ENCODE data around the gene SLC41A1.

- TF ChIP-seq CTCF (IDR thresholded peaks at IDR 0.05), result no peak
- TF ChIP-seq EP300 (IDR thresholded peaks at IDR 0.05), result no peak
Measured at GRCh38 chr1:205798577-205798976, 14.4 kb downstream of the SLC41A1 start.
